Stimulated activated naive CD4-positive, alpha-beta T cell treated with Interleukin-2 at 50 U/mL for 16 hours (primary cell): ENCODE measurements around the gene SMAD7.
A peak's percentile ranks its signal among the peaks of the same experiment; 100 is the strongest.

Experiments used
- DNase-seq: peaks from one replicate; lab custom pipeline; 2025; lab: John Stamatoyannopoulos, UW

The SMAD7 gene

GRCh38 chr18:48929941-48930713 lies 20.6 kb downstream of the SMAD7 start:
- no peak for DNase-seq

GRCh38 chr18:48929212-48929612 lies 21.6 kb downstream of the SMAD7 start:
- DNase-seq, result no peak

GRCh38 chr18:48928787-48929186 lies 22.0 kb downstream of the SMAD7 start:
- peak; percentile 70 for DNase-seq

- DNase-seq, result no peak
Measured at GRCh38 chr18:48927286-48928080, 23.3 kb downstream of the SMAD7 start.

- DNase-seq, result no peak
Measured at GRCh38 chr18:48926420-48926857, 24.3 kb downstream of the SMAD7 start.

- no peak for DNase-seq
Measured at GRCh38 chr18:48925491-48925780, 25.3 kb downstream of the SMAD7 start.

- peak; percentile 19 for DNase-seq
Measured at GRCh38 chr18:48924630-48925490, 25.9 kb downstream of the SMAD7 start.

- no peak for DNase-seq
Measured at GRCh38 chr18:48923746-48924629, 26.8 kb downstream of the SMAD7 start.

GRCh38 chr18:48922801-48923730 lies 27.7 kb downstream of the SMAD7 start:
- DNase-seq, result no peak

- no peak for DNase-seq
Measured at GRCh38 chr18:48922226-48922800, 28.5 kb downstream of the SMAD7 start.

GRCh38 chr18:48921305-48922225 lies 29.2 kb downstream of the SMAD7 start:
- DNase-seq, result no peak

GRCh38 chr18:48920408-48921038 lies 30.2 kb downstream of the SMAD7 start:
- DNase-seq, result no peak

GRCh38 chr18:48919547-48919946 lies 31.2 kb downstream of the SMAD7 start:
- no peak for DNase-seq

GRCh38 chr18:48918660-48919456 lies 31.9 kb downstream of the SMAD7 start:
- no peak for DNase-seq

GRCh38 chr18:48917579-48918517 lies 32.9 kb downstream of the SMAD7 start:
- DNase-seq, result no peak

GRCh38 chr18:48915626-48916425 lies 34.9 kb downstream of the SMAD7 start:
- DNase-seq, result no peak
